Effector memory CD8-positive, alpha-beta T cell (primary cell): ENCODE measurements around the gene MEIKIN.
A peak's percentile ranks its signal among the peaks of the same experiment; 100 is the strongest.
"Not testable (repeated sequence)": the region's sequence is repeated elsewhere in the genome, so short reads cannot be mapped to it uniquely, and the experiment has no call there.

ENCODE experiments used
- ATAC-seq: fragments of 150-1000 bp; cut with Tn5 transposase; replicated peaks from 2 replicates; pipeline ENCODE4 v1.10.0; 2021; ENCODE audit warnings: mild to moderate bottlenecking, moderate library complexity
- DNase-seq, 3 experiments: peaks; one replicate each; pipeline ENCODE4 v3.0.0; 2021
- H3K27ac Mint-ChIP-seq, 2 donors: one replicate each; pipeline ENCODE4 v1.8.0; 2022; ENCODE audit warnings: mild to moderate bottlenecking in 2 of 2, mixed read lengths in 2 of 2, moderate library complexity in 2 of 2
- H3K27me3 Mint-ChIP-seq, 2 donors: one replicate each; pipeline ENCODE4 v1.8.0; 2022; ENCODE audit warnings: mixed read lengths in 2 of 2
- H3K36me3 Mint-ChIP-seq: one replicate; pipeline ENCODE4 v1.8.0; 2022; ENCODE audit warnings: mild to moderate bottlenecking, moderate library complexity, mixed read lengths; ENCODE audit not compliant: insufficient read depth
- H3K4me1 Mint-ChIP-seq, 2 donors: one replicate each; pipeline ENCODE4 v1.8.0; 2022; ENCODE audit warnings: low read depth in 2 of 2, mixed read lengths in 2 of 2
- H3K4me3 Mint-ChIP-seq, 2 donors: one replicate each; pipeline ENCODE4 v1.8.0; 2022; ENCODE audit warnings: mild to moderate bottlenecking in 2 of 2, mixed read lengths in 2 of 2, moderate library complexity in 2 of 2
- H3K9me3 Mint-ChIP-seq, 2 donors: one replicate each; pipeline ENCODE4 v1.8.0; 2022; ENCODE audit warnings: mixed read lengths in 2 of 2

MEIKIN gene

GRCh38 chr5:131783357-131783756 is 162.1 kb downstream of the MEIKIN start:
- no peaks in the 10 kb centered on the region for H3K36me3 Mint-ChIP-seq
- H3K27ac Mint-ChIP-seq: peak overlapping the region in 1 of 2 donors; percentile 83
- H3K4me3 Mint-ChIP-seq: no peak overlapping the region
- H3K27me3 Mint-ChIP-seq: no peaks in the 10 kb centered on the region
- DNase-seq: no peak
- ATAC-seq: no peak
- H3K4me1 Mint-ChIP-seq: peaks cover 25 to 49% of the 10 kb centered on the region in 2 donors
- no peaks in the 10 kb centered on the region for H3K9me3 Mint-ChIP-seq

DNA sequence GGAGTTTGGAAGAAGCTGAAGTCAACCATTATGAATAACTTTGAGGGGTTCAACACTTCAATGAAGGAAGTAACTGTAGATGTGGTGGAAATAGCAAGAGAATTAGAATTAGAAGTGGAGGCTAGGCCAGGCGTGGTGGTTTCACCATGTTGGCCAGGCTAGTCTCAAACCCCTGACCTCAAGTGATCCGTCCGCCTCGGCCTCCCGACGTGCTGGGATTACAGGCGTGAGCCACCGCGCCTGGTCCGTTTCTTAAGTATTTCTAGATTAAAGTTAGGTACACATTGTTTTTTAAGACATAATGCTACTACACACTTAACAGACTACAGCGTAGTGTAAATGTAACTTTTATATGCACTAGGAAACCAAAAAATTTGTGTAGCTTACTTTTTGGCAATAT is 162.7 kb downstream of the MEIKIN start:
- H3K4me1 Mint-ChIP-seq: peaks cover 26 to 49% of the 10 kb centered on the region in 2 donors

DNA sequence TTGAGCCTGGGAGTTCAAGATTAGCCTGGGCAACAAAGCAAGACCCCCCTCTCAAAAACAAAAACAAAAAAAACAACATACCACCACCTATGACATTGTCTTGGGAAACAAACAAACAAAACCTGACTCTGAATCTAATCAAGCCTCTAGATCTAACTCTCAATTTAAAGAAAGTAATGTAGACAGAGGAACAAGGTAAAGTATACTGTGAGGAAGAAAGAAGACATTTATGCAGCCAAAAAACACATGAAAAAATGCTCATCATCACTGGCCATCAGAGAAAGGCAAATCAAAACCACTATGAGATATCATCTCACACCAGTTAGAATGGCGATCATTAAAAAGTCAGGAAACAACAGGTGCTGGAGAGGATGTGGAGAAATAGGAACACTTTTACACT is 167.3 kb downstream of the MEIKIN start:
- DNase-seq, H3K4me3 Mint-ChIP-seq, H3K9me3 Mint-ChIP-seq, ATAC-seq, H3K27me3 Mint-ChIP-seq, H3K36me3 Mint-ChIP-seq, H3K27ac Mint-ChIP-seq: not testable (repeated sequence)
- peaks cover 19 to 27% of the 10 kb centered on the region in 2 donors for H3K4me1 Mint-ChIP-seq

More for the DNA sequence above, 162.7 kb downstream of the MEIKIN start:
- no peaks in the 10 kb centered on the region for H3K36me3 Mint-ChIP-seq
- peak overlapping the region in 1 of 2 donors; percentile 83 for H3K27ac Mint-ChIP-seq
- no peaks in the 10 kb centered on the region for H3K9me3 Mint-ChIP-seq
- DNase-seq: no peak
- no peaks in the 10 kb centered on the region for H3K27me3 Mint-ChIP-seq
- no peak overlapping the region for H3K4me3 Mint-ChIP-seq
- ATAC-seq: no peak

- Mint-ChIP-seq H3K4me1 (peaks cover 11 to 14% of the 10 kb centered on the region in 2 donors), H3K9me3 (no peaks in the 10 kb centered on the region), H3K36me3 (no peaks in the 10 kb centered on the region), H3K4me3 (no peak overlapping the region), H3K27me3 (no peaks in the 10 kb centered on the region), H3K27ac (no peak overlapping the region)
- ATAC-seq (no peak), DNase-seq (no peak)
These were observed 169.0 kb downstream of the MEIKIN start for GRCh38 chr5:131776450-131776849.

- H3K27ac Mint-ChIP-seq: no peak overlapping the region
- H3K4me3 Mint-ChIP-seq: no peak overlapping the region
- H3K4me1 Mint-ChIP-seq: peaks cover 11 to 14% of the 10 kb centered on the region in 2 donors
- H3K36me3 Mint-ChIP-seq: no peaks in the 10 kb centered on the region
- ATAC-seq (no peak), DNase-seq (no peak)
- H3K27me3 Mint-ChIP-seq: no peaks in the 10 kb centered on the region
- no peaks in the 10 kb centered on the region for H3K9me3 Mint-ChIP-seq
These were observed 170.7 kb downstream of the MEIKIN start for GRCh38 chr5:131774652-131775367.

DNA sequence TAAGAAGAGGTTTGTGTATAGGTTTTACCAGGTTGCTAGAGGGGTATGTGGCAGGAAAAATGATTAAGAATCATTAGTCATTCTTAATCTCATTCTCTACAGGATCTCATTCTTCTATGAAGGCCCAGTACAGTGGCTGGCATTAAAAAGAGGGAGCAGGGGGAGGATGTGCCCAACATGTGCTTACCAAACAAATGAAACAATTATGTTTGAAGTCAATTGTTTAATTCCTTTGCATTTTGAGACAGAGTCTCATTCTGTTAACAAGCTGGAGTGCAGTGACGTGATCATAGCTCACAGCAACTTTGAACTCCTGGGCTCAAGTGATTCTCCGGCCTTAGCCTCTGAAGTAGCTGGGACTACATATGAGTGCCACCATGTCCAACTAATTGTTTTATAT is 171.7 kb downstream of the MEIKIN start:
- DNase-seq (no peak), ATAC-seq (no peak)
- Mint-ChIP-seq H3K27ac (no peak overlapping the region), H3K36me3 (no peaks in the 10 kb centered on the region), H3K4me3 (no peak overlapping the region), H3K27me3 (no peaks in the 10 kb centered on the region), H3K9me3 (no peaks in the 10 kb centered on the region), H3K4me1 (peaks cover 16 to 17% of the 10 kb centered on the region in 2 donors)

DNA sequence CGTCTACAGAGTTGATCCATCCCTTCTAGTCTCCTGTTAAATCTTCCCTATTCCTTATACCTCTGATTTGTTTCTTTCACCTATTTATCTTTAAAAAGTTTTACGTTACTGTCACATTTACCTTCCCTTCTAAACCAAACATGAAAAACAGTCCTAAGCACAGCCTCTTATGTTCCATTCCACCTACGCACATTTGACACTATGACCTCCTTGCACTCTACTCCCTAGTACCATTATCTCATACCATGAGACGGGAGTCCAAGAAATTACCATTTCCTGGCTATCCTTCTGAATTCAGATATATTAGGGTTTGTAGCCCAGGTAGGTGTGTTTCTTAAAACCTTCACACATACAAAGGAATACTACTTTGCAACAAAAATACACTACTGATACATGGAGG is 173.8 kb downstream of the MEIKIN start:
- ATAC-seq (no peak), DNase-seq (no peak)
- H3K36me3 Mint-ChIP-seq: no peaks in the 10 kb centered on the region
- no peak overlapping the region for H3K27ac Mint-ChIP-seq
- H3K4me1 Mint-ChIP-seq: peaks cover 12 to 14% of the 10 kb centered on the region in 2 donors
- no peaks in the 10 kb centered on the region for H3K9me3 Mint-ChIP-seq
- H3K27me3 Mint-ChIP-seq: no peaks in the 10 kb centered on the region
- no peak overlapping the region for H3K4me3 Mint-ChIP-seq

- no peak overlapping the region for H3K27ac Mint-ChIP-seq
- peaks cover 3% of the 10 kb centered on the region for H3K36me3 Mint-ChIP-seq
- no peak for ATAC-seq
- H3K4me3 Mint-ChIP-seq: no peak overlapping the region
- no peak for DNase-seq
- H3K27me3 Mint-ChIP-seq: no peaks in the 10 kb centered on the region
- peaks cover 16 to 18% of the 10 kb centered on the region in 2 donors for H3K4me1 Mint-ChIP-seq
- H3K9me3 Mint-ChIP-seq: no peaks in the 10 kb centered on the region
These were observed 175.5 kb downstream of the MEIKIN start for GRCh38 chr5:131769961-131770360.

- ATAC-seq: no peak
- Mint-ChIP-seq H3K27me3 (no peaks in the 10 kb centered on the region), H3K4me3 (no peak overlapping the region), H3K4me1 (peaks cover 16 to 18% of the 10 kb centered on the region in 2 donors), H3K27ac (no peak overlapping the region), H3K9me3 (no peaks in the 10 kb centered on the region), H3K36me3 (peaks cover 3% of the 10 kb centered on the region)
- DNase-seq: no peak
These were observed 176.1 kb downstream of the MEIKIN start for GRCh38 chr5:131769336-131769735.

GRCh38 chr5:131767891-131768290 is 177.6 kb downstream of the MEIKIN start:
- H3K4me3 Mint-ChIP-seq: no peak overlapping the region
- DNase-seq (no peak), ATAC-seq (no peak)
- peaks cover 3% of the 10 kb centered on the region for H3K36me3 Mint-ChIP-seq
- H3K9me3 Mint-ChIP-seq: no peaks in the 10 kb centered on the region
- H3K27ac Mint-ChIP-seq: no peak overlapping the region
- no peaks in the 10 kb centered on the region for H3K27me3 Mint-ChIP-seq
- H3K4me1 Mint-ChIP-seq: peaks cover 17 to 18% of the 10 kb centered on the region in 2 donors

DNA sequence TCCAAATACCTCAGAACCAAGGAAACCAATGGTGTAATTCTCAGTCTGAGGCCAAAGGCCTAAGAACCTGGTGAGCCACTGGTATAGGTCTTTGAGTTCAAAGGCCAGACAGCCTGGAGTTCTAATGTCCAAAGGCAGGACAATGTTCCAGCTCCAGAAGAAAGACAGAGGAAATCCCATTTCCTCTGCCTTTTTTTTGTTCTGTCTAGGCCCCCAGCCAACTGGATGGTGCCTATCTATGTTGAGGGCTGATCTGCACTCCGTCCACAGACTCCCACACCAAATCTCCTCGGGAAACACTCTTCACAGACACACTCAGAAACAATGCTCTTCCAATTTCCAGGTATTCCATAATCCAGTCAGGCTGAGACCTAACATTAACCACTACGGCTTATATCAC is 178.8 kb downstream of the MEIKIN start:
- peaks cover 3% of the 10 kb centered on the region for H3K36me3 Mint-ChIP-seq
- H3K9me3 Mint-ChIP-seq: peaks cover 0 to 2% of the 10 kb centered on the region in 2 donors
- no peak overlapping the region for H3K4me3 Mint-ChIP-seq
- peak overlapping the region in 1 of 2 donors; percentile 39 for H3K27ac Mint-ChIP-seq
- H3K4me1 Mint-ChIP-seq: peaks cover 19 to 28% of the 10 kb centered on the region in 2 donors
- no peak for DNase-seq
- no peaks in the 10 kb centered on the region for H3K27me3 Mint-ChIP-seq
- no peak for ATAC-seq

GRCh38 chr5:131765261-131765660 is 180.2 kb downstream of the MEIKIN start:
- H3K27ac Mint-ChIP-seq: peak overlapping the region in 1 of 2 donors; percentile 2
- H3K27me3 Mint-ChIP-seq: no peaks in the 10 kb centered on the region
- H3K4me1 Mint-ChIP-seq: peaks cover 19 to 32% of the 10 kb centered on the region in 2 donors
- H3K4me3 Mint-ChIP-seq: no peak overlapping the region
- no peak for DNase-seq
- H3K9me3 Mint-ChIP-seq: peaks cover 0 to 2% of the 10 kb centered on the region in 2 donors
- H3K36me3 Mint-ChIP-seq: peaks cover 3% of the 10 kb centered on the region
- ATAC-seq: no peak

- H3K36me3 Mint-ChIP-seq: peaks cover 3% of the 10 kb centered on the region
- no peak overlapping the region for H3K4me3 Mint-ChIP-seq
- DNase-seq (no peak), ATAC-seq (no peak)
- no peak overlapping the region for H3K27ac Mint-ChIP-seq
- H3K9me3 Mint-ChIP-seq: peaks cover 0 to 2% of the 10 kb centered on the region in 2 donors
- H3K27me3 Mint-ChIP-seq: no peaks in the 10 kb centered on the region
- H3K4me1 Mint-ChIP-seq: peaks cover 20 to 29% of the 10 kb centered on the region in 2 donors
These were observed 181.5 kb downstream of the MEIKIN start for GRCh38 chr5:131763968-131764367.

DNA sequence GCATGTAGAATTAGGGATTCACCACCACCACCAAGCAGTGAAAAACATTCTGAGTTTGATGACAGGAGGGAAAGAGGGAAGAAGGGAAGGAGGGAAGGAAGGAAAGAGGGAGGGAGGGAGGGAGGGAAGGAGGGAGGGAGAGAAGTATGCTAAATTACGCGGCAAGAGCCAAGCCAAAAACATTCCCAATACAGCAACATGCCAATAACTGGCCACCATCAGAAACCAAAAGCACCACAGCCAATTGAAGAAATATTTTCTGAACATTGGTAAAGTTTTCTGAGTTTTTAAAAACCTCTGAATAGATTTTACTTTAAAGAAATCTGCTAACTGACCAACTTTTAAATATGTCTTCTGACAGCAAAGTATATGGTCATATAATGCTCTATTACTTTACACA is 184.7 kb downstream of the MEIKIN start:
- no peaks in the 10 kb centered on the region for H3K27me3 Mint-ChIP-seq
- no peak for DNase-seq
- H3K4me3 Mint-ChIP-seq: no peak overlapping the region
- H3K4me1 Mint-ChIP-seq: peaks cover 20 to 36% of the 10 kb centered on the region in 2 donors
- no peak overlapping the region for H3K27ac Mint-ChIP-seq
- no peak for ATAC-seq
- no peaks in the 10 kb centered on the region for H3K36me3 Mint-ChIP-seq
- H3K9me3 Mint-ChIP-seq: peaks cover 0 to 2% of the 10 kb centered on the region in 2 donors
